BJ (cell line): ENCODE data around the gene KCNJ1. TPM values are rescaled to one million over a fixed set of nuclear protein-coding genes. Genes with fewer than 3 reads are reported as not detected.

Experiments
- CTCF ChIA-PET: fragments of 350-600 bp; formaldehyde crosslinking; extraction: SDS; loops from one replicate; lab custom pipeline; 2021; ENCODE audit warnings: antibody characterized with exemption, inconsistent platforms; lab: Yijun Ruan, JAX
- POLR2A ChIA-PET: fragments of 300-600 bp; sonication (Branson Sonifier 250); formaldehyde crosslinking; extraction: SDS; loops from one replicate; lab custom pipeline; 2021; ENCODE audit warnings: antibody characterized with exemption; lab: Charles Lee
- DNase-seq: peaks from one replicate; pipeline ENCODE4 v3.0.0-alpha.2; 2011; ENCODE audit warnings: low read depth
- H3K27me3 ChIP-seq: 2 replicates; pipeline ENCODE4 v1.6.0; 2011; ENCODE audit warnings: low read length; ENCODE audit not compliant: control insufficient read depth, insufficient read depth
- H3K36me3 ChIP-seq: 2 replicates; pipeline ENCODE4 v1.5.1; 2011; ENCODE audit warnings: low read length; ENCODE audit not compliant: control insufficient read depth, insufficient read depth
- H3K4me3 ChIP-seq: 2 replicates; pipeline ENCODE4 v1.5.1; 2011; ENCODE audit warnings: low read depth, mild to moderate bottlenecking, control low read depth, low read length
- CTCF ChIP-seq: IDR thresholded peaks from 2 replicates; pipeline ENCODE4 v1.5.1; 2011; ENCODE audit warnings: low read depth, mild to moderate bottlenecking, control low read depth, inconsistent platforms, low read length, moderate library complexity; ENCODE audit not compliant: insufficient read depth
- polyA plus RNA-seq: library from polyadenylated mRNA; depleted of rRNA; stranded (reverse); fragments of >200 nt; gene quantifications from 2 replicates; pipeline ENCODE4 v1.2.3, GENCODE V29; 2011

Gene KCNJ1
- polyA plus RNA-seq, 1 experiment = not detected

- no peak overlapping the region for H3K4me3 ChIP-seq
- no peak for TF ChIP-seq CTCF
- CTCF ChIA-PET = interaction anchor here (0.9 to 4.0 kb wide), 2 partner anchors 10 to 17 kb away, joined by 3 to 35 read pairs; no protein-coding TSS in a partner anchor
- no peak for DNase-seq
- no peaks in the 10 kb centered on the region for H3K27me3 ChIP-seq
- POLR2A ChIA-PET = no interaction called here
- no peaks in the 10 kb centered on the region for H3K36me3 ChIP-seq
Observed at GRCh38 chr11:128901653-128902514, 34.8 kb upstream of the KCNJ1 start.

- CTCF ChIA-PET = interaction anchor here (4.0 kb wide), 1 partner anchor 15 kb away, joined by 35 read pairs; no protein-coding TSS in a partner anchor
- H3K36me3 ChIP-seq = no peaks in the 10 kb centered on the region
- TF ChIP-seq CTCF = no peak
- H3K27me3 ChIP-seq = no peaks in the 10 kb centered on the region
- POLR2A ChIA-PET = no interaction called here
- no peak for DNase-seq
- H3K4me3 ChIP-seq = no peak overlapping the region
Observed at GRCh38 chr11:128900468-128900867, 33.4 kb upstream of the KCNJ1 start.

- no peak for TF ChIP-seq CTCF
- Histone ChIP-seq H3K27me3 (peaks cover 2% of the 10 kb centered on the region; the same call in 1 of the 2 replicates), H3K4me3 (no peak overlapping the region), H3K36me3 (no peaks in the 10 kb centered on the region)
- POLR2A ChIA-PET = no interaction called here
- DNase-seq = no peak
- CTCF ChIA-PET = no interaction called here
Observed at GRCh38 chr11:128898580-128899344, 31.7 kb upstream of the KCNJ1 start.

GRCh38 chr11:128897826-128898225, 30.7 kb upstream of the KCNJ1 start:
- no peaks in the 10 kb centered on the region for H3K36me3 ChIP-seq
- peaks cover 2% of the 10 kb centered on the region; the same call in 1 of the 2 replicates for H3K27me3 ChIP-seq
- DNase-seq = no peak
- TF ChIP-seq CTCF = no peak
- H3K4me3 ChIP-seq = no peak overlapping the region
- ChIA-PET POLR2A (no interaction called here), CTCF (no interaction called here)

- CTCF ChIA-PET = no interaction called here
- H3K4me3 ChIP-seq = no peak overlapping the region
- no peak for TF ChIP-seq CTCF
- H3K27me3 ChIP-seq = peaks cover 9% of the 10 kb centered on the region
- POLR2A ChIA-PET = no interaction called here
- no peak for DNase-seq
- H3K36me3 ChIP-seq = no peaks in the 10 kb centered on the region
Observed at GRCh38 chr11:128896356-128896755, 29.3 kb upstream of the KCNJ1 start.
